Measurements from ENCODE around the gene SCRN3.
"Not testable (repeated sequence)": the region's sequence is repeated elsewhere in the genome, so short reads cannot be mapped to it uniquely, and the experiment has no call there.

SCRN3 gene

DNA sequence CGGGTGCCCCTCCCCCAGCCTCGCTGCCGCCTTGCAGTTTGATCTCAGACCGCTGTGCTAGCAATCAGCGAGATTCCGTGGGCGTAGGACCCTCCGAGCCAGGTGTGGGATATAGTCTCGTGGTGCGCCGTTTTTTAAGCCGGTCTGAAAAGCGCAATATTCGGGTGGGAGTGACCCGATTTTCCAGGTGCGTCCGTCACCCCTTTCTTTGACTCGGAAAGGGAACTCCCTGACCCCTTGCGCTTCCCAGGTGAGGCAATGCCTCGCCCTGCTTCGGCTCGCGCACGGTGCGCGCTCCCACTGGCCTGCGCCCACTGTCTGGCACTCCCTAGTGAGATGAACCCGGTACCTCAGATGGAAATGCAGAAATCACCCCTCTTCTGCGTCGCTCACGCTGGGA, 14.5 kb downstream of the SCRN3 start:
- not testable (repeated sequence) for DNase-seq (ENCODE audit: low spot score)

DNA sequence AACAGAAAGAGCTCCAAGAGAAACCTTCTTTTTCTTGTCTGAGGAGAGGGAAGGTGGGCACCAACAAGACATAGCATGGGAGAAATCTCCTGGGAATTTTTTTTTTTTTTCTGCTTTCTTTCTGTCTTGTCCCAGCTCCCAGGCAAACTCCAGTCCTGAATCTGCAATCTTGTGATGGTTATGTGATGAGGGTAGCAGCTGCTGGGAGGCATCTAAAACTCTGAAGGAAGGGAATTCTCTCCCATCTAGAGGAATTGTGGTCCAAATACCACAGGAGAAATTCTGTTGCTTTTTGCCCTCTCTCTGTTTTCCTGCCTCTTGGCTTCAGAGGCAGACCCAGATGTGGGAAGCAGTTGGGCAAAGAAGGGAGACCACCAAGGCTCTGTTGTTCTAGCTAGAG, 16.7 kb downstream of the SCRN3 start:
- DNase-seq (ENCODE audit: low spot score): no peak

DNA sequence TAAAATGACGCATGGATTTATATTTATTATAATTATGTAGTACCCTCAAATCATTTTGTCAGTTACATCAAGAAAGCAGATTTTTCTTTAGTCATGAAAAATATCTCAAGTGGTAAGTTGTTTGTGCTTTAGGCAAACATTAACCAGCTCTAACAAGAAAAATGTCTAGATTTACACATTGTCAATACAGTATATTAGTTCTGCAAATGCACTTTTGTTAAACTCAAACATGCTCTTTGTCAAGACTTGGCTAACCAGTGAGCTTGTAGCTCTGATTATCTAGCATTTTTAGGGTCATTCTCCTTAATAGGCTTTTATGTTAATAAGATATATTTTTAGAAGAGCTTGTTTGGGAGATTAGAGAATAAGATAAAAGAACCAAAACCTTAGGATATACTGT, 32.7 kb downstream of the SCRN3 start:
- DNase-seq (ENCODE audit: low spot score): no peak

- no peak for DNase-seq (ENCODE audit: low spot score)
Measured at GRCh38 chr2:174430066-174430465, 34.5 kb downstream of the SCRN3 start.

DNA sequence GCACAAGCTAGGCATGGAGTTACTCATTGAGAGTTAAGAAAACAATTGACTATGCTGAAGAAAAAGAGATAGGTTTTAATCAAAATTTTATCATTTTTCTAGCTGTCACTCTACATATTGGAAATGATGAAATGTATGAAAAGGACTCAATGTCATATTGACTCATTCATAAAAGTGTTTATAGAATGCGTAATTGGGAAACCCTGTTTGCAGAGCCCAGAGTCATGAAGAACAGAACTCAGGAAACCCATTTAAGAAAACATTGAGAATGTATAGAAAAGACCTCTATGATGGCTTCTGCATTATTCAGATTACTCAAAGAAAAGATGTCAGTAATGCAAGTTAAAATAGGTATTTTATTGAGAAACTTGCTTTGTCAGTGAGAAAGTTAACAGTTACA, 36.4 kb downstream of the SCRN3 start:
- DNase-seq (ENCODE audit: low spot score): no peak

DNA sequence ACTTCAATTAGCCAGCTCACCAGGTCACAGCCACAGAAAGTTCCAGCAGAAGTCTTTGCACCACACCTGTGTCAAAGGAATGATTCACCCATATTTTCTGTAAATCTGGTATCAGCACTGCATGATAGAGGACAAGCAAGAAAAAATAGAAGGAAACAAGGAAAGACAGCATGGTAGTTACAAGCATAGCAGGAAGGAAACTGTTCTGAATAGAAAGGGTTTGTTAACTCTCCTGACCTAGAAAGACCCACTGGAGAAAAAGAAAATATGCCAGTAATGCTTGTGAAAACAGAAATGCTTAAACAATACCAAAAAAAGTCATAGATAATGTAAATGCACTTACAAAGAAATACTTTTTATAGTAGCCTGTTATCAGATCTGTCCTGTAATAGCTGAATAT, 40.8 kb downstream of the SCRN3 start:
- DNase-seq (ENCODE audit: low spot score): no peak

GRCh38 chr2:174438146-174438886, 42.8 kb downstream of the SCRN3 start:
- DNase-seq (ENCODE audit: low spot score): no peak

GRCh38 chr2:174439323-174439722, 43.8 kb downstream of the SCRN3 start:
- DNase-seq (ENCODE audit: low spot score): no peak

DNA sequence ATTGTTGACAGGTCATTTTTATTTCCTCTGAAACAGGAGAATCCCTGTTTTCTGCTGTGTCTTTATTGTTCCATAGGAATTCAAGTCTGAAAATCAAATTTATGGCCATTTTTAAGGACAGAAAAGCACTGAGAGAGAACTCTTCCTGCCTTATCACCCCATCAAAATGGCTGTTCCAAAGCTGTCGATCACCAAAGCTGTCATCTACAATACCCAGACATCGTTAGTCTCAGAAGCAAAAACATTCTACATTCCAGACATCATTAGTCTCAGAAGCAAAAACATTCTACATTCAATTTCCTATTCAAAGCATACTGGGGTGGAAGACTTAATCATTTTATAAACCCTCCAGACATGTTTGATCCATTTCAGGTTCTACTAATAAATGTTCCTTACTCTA, 44.4 kb downstream of the SCRN3 start:
- DNase-seq (ENCODE audit: low spot score): no peak

- DNase-seq (ENCODE audit: low spot score): peak; percentile 90
Measured at GRCh38 chr2:174442546-174443510, 47.3 kb downstream of the SCRN3 start.

- no peak for DNase-seq (ENCODE audit: low spot score)
Measured at GRCh38 chr2:174444761-174445160, 49.2 kb downstream of the SCRN3 start.

- no peak for DNase-seq (ENCODE audit: low spot score)
Measured at GRCh38 chr2:174445248-174445647, 49.7 kb downstream of the SCRN3 start.

- DNase-seq (ENCODE audit: low spot score): no peak
Measured at GRCh38 chr2:174446531-174446930, 51.0 kb downstream of the SCRN3 start.

DNA sequence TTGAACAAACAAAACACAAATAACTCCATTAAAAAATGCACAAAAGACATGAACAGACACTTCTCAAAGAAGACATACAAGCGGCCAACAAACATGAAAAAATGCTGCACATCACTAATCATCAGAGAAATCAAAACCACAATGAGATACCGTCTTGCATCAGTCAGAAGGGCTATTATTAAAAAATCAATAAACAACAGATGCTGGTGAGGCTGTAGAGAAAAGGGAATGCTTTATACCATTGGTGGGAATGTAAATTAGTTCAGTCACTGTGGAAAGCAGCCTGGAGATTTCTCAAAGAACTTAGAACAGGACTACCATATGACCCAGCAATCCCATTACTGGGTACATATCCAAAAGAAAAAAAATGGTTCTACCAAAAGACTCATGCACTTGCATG, 53.5 kb downstream of the SCRN3 start:
- DNase-seq (ENCODE audit: low spot score): no peak

- DNase-seq (ENCODE audit: low spot score): no peak
Measured at GRCh38 chr2:174450021-174450816, 54.7 kb downstream of the SCRN3 start.

DNA sequence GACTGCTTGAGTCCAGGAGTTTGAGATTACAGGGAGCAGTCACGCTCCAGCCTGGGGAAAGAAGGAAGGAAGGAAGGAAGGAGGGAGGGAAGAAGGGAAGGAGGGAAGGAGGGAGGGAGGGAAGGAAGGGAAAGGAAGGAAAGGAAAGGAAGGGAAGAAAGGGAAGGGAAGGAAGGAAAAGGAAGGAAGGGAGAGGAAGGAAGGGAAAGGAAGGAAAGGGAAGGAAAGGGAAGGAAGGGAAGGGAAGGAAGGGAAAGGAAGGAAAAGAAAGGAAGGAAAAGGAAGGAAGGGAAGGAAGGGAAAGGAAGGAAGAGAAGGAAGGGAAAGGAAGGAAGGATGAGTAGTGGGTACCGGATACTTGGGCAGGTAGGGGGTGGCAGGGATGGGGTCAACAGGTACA, 59.0 kb downstream of the SCRN3 start:
- no peak for DNase-seq (ENCODE audit: low spot score)

- no peak for DNase-seq (ENCODE audit: low spot score)
Measured at GRCh38 chr2:174461221-174461620, 65.7 kb downstream of the SCRN3 start.

DNA sequence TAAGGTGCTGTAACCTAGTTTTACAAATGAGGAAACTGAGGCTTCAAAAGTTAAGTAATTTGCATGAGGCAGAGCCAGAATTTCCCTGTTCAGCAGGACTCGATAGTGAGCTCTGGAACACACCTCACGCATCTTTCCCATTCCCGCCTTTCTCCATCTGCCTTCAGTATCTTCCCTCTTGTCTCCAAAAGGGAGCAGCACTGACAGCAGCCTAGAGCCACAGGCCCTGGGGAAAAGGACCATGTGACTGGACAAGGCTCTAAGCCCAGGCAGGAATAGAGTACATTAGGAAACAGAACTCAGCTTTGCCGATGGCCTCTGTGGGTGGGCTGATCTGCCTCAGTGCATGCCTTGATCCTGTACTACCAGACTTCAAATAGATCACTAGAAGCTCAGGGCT, 69.8 kb downstream of the SCRN3 start:
- DNase-seq (ENCODE audit: low spot score): no peak

GRCh38 chr2:174473796-174474195, 78.3 kb downstream of the SCRN3 start:
- peak; percentile 40 for DNase-seq (ENCODE audit: low spot score)

GRCh38 chr2:174477759-174478158, 82.2 kb downstream of the SCRN3 start:
- DNase-seq (ENCODE audit: low spot score): no peak

All from AG08395 (cell line).